CD4-positive, alpha-beta T cell treated with Interleukin-10 for 1 hour (primary cell): Measurements from ENCODE around the gene EN1.

Experiments
- DNase-seq: peaks from one replicate; pipeline ENCODE4 v3.0.0-alpha.2; 2020

EN1 gene

DNA sequence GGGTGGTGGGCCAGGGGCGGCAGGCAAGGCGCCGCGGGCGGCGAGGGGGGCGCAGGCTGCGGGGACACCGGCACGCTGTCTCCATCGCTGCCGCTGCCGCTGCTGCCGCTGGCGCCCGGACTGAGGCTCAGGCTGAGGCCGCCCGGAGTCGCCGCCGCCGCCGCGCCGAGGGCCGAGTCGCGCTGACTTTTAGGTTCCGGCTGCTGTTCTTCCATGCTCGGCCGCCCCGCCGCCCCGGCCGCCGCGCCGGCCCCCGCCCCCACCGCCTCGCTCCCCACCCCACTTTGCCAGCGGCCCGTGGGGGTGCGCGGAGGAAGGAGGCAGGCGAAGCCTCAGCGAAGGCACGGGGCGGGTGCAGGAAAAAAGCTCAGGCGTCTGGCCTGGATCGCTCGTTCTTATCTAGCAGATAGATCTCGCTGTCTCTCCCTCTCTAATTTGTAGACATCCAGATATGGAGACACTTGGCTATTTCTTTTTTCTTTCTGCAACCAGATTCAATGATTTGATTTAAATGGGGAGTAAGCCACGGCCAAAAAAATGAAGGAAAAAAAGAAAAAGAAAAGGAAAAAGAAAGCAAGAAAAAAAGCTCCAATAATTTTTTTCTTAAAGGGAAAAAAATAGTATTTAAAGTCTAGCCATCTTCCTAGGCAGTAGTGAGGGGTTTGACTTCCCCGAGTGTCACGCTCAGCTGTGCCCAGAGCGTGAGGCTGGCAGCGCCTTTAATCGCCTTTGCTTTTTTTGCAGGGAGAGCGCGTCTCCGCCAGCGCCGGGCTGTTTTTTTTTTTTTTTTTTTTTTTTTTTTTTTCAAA is at the start of gene EN1:
Gene EN1 (minus strand): TSS at position 696 of the 809 bp plus-strand sequence. CDS start 481 bp downstream, at position 215.
- no peak for DNase-seq

DNA sequence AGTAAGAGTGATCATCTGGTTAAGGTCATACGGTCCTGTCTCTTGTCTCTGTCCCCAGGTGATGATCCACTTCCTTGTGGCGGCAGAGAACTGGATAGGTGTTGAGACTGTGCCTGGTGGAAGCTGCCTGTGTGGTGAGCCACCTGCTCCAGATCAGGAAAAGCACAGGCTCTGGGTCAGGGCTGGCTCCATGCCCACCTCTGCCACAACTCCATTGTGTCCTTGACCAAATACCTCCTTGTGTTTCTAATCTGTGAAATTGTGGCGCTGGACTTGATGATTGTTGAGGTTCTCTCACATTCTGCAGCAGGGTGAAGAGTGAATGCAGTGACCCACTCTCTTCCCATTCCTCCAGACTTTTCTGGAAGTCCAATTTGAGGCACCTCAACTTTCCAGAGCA is 45.7 kb upstream of the EN1 start:
- no peak for DNase-seq

DNA sequence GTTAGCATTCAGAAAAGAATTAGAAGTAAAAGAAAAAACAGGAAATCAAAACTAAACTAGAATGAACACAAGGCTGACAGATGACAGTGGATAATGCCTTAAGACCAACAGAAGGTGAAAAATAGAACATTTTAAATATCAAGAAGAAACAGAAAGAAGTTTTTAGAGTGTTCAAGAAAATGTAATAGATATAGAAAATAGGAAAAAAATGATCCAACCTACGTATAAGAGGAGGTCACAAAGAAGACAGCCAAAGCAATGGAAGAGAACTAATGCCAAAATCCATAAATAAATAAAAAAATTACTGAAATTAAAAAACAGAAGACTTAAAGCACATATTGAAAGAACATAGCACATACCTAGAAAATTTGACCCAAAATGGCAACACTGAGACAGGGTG is 42.5 kb upstream of the EN1 start:
- no peak for DNase-seq

DNA sequence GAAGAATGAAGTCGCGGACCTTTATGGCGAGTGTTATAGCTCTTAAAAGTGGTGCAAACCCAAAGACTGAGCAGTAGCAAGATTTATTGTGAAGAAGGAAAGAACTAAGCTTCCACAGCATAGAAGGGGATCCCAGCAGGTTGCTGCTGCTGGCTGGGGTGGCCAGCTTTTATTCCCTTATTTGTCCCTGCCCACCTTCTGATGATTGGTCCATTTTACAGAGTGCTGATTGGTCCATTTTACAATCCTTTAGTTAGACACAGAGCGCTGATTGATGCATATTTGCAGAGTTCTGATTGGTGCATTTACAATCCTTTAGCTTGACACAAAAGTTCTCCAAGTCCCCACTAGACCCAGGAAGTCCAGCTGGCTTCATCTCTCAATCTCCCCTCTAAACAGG is 36.3 kb upstream of the EN1 start:
- no peak for DNase-seq

DNA sequence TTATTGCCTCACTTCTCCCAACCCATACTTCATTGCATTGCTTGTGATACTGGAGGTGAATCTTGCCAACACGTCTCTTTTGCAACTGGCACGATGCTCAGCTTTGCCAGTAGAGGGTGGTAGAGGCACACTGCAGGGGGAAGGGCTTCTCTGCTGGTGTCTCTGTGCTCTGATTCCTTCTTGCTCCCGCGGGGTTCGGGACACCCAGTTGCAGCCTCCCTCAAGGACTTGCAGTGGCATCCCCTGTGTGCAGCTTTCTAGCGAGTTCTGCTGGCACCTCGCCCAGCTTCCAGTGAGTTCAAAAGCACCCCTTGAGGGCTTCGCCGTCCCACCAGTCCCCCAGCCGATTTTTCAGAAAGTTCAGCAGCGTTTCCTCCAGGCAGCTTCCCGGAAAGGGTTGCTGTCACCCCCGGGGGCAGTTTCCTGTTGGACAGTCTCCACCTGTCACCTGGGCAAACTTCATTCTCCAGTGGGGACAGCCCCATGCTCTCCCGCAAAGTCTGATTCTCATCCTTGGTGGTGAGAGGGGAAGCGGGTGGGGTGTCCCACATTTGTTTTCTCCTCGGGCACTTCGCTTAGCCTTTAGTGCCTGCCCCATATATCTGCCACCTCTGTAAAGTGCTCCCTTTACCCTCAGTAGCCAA is 35.4 kb upstream of the EN1 start:
- peak; percentile 70 for DNase-seq

DNA sequence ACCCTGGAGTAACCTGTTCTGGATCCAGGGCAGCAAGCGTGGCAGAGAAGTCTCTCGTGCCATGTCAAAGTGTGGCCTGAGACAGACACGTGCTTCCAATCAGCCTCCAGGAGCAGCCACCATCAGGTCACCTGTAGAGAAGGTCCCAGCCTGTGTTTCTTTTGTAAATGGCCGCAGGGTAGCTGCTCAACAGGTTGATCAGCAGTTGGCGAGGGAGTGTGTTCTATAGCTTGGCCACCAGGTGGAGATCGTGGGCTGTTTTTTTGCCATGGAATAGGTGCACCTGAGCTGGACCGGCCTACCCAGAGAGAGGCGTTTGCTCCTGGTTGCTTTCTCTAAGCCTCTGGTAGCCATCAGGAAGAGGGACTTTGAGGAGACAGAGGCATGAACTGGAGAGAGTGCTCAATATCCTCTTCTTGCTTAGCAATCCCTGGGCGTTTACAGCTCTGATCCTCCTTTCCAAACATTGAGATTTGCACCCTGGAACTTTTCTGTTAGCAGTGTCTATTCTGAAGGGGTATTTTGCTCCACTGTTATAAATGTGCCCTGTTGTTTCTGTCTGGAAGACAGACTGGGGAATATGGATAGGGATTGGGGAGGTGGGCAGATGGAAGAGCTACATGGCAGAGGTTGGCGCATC is 34.2 kb upstream of the EN1 start:
- peak; percentile 66 for DNase-seq

DNA sequence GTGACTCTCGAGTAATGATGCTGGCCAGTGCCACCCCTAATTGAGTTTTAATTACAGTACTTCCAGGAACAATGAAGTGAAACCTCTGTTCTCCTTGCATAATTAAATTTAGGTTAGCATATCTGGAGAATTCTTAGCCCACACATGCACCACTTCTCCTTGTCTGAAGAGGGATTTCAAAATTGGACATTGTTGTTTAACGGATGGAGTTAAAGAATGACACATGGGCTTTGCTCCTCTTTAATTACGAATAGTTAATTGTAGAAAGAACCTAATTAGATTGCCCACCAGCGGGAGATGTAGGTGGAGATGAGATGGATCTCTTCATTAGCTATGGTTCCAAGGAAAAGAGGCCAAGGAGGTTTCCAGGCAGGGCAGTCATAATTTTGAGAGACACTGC is 33.1 kb upstream of the EN1 start:
- DNase-seq = no peak

DNA sequence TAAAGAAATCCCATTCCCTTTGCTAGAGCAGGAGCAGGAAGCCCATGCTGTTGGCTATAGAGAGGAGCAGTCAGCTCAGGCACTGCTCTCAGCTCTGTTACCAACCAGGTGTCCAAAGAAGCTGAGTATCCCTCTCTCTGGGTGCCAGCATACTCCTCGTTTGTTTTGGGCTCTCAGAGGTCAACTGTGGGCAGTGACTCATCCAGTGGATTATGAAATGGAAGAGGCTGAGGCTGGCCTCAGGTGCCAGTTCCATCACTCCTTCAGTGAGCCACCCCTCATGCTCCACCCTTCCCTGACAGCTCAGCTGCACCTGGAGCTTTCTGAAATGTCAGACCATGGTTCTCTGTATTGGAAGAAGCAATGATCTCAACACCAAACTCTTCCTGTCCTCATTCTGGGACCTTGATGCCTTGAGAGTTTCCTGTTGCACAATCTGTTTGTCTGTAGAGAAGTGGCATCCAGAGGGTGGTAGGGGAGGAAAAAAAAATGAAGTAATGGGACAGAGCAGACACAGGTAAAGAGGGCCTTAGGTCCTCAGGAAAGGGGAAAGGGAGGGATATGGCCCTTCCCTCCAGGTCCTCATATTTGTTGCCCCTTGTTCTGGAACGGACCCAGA is 31.2 kb upstream of the EN1 start:
- DNase-seq = no peak

DNA sequence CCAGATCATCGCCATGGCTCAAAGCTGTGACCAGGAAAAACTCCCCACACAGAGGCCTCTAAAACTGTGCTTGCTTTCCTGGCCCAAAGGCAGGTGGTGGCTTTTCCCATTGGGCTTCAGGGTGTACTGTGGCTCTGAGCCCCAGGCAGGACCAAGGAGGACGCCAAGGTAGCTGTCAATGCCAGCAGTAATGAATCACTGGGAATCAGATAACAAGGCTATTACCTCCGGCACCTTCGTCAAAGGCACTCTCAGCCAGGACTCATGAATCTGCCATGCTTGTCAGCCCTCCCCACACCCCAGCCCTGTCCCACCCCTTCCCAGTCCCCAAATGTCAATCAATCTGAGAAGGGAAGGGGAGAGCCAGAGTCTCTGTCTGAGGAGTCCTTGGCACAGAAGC is 27.9 kb upstream of the EN1 start:
- no peak for DNase-seq

DNA sequence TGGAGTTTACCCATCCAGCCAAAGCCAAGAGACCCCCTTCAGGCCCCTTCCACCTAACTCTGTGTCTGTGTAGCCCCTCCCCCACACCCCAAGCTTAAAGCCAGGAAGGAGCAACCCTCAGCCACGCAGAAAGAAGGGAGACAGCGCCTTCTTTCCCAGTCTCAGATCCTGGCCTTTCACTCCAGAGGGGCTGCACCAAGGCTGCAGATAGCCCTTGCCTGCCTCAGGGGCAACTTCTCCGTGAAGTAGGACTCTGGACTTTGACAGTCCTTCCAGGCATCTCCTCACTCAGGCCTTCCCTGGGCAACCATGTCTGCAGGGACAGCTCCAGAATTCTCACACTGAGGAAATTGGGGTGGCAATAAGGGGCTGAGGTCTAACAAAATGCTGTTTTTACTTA is 26.9 kb upstream of the EN1 start:
- DNase-seq = no peak

DNA sequence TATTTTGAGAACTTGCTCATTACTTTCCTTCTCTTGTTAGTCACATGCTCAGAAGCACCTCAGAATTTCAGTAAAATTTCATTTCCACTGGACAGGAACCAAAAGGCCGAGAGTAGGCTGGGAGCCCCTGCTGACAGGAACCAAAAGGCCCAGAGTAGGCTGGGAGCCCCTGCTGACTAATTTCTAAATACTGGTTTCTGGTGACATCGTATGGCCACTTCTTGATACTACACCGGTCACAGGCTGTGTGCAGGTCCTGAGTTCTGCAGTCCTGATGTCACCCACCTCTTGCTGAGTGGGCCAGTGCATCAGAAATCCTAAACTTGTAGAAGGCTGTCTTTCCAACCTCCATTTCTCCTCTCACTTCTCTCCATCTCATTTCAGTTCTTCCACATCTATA is 17.7 kb upstream of the EN1 start:
- DNase-seq = peak; percentile 35

DNA sequence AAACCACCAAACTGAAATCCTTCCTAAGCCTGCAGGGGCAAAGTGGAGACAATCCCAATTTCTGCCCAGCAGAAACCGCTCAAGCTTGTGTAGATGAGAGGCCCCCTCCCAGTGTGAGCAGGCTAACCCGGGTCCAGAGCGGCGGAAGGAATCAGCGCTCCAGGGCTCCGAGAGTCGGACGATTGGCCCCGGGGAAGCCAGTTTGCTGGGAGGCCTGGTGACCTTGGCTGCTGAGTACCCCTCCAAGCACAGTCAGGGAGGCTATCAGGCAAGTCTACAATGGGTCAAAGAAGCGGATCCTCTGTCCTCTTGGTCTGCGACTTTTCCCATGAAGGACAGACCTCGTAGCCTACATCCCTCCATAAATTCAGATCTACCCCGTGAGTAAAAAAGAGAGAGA is 16.8 kb upstream of the EN1 start:
- DNase-seq = no peak

DNA sequence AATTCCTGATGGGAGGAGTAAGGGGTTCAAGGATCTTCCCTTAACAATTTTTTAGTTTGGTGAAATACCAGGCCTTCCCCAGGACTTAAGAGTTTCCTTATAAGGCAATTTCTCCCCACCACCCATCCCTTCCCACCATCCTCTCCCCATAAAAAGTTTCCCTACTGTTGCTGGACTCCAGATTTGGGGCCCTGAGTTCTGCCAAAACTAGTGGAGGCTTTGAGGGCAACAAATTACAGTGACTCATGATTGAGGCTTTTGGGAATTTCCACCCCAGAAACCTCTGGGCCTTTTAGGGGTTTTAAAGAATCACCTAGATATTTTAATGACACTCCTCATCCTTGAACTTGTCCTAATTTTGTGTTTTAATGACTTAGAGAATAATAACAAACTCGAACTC is 14.3 kb upstream of the EN1 start:
- DNase-seq = no peak

DNA sequence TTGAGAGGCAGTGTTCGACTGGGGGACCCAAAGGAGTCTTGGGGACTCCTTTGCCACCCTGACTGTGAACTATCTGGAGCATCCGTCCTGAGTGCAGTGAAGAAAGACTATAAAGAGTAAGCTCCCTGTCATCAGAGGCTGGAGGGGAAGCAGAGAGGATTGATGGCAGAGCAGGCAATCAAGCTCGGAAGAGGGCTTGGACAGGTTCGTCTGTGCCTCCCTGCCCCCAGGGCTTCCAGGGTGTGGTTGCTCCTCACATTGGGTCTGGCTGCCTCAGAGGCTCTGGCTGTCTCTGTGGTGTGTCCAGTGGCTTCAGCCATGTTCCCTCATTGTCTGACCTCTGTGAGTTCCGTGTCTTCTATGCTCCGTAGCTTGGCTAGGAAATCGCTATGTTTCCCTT is 13.8 kb upstream of the EN1 start:
- no peak for DNase-seq

DNA sequence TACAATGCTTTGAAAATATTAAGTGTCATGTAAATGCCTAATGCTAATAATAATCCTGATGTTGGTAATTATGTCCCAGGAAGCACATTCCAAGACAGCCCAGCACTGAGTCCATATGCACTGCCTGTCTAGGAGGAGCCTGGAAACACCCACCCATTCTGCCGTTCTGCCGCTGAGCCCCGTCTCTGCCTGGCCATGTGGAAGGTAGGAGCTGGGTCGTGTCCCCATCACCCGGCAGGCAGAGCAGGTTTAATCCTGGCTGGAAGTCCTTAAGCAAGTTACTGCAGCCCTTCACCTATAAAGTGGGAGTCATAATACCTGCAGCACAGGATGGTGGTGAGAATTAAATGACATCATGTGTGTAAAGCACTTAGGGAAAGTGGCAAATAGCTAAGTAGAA is 13.1 kb upstream of the EN1 start:
- DNase-seq = no peak

DNA sequence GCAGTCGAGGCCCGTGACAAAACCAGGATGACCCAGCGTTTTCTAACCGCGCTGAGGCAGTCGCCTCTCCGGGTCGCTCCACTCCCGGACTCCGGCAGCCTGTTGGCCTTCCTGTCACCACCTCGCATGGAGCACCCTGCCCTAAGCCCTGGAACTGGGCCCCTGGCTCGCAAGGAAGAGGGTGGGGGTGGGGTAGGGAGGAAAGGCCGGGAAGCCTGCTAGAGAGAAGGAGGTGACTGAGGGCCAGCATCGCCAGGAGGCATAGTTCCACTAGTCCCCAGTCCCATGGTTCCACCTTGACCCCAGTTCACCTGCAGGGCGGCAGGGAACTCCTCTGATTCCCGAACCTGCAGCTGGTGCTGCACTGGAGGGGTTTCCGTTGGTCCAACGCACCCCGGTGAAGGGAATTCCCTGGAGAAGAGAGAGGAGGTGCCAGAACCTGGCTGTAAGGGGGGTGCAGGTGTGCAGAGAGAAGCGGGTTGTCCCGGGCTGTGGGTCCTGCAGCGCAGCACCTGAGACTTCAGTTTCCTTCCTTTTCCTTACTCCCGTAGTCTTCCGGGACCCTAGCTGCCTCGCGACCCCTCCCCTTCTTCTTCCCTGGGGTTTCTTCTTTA is 11.8 kb upstream of the EN1 start:
- DNase-seq = no peak

DNA sequence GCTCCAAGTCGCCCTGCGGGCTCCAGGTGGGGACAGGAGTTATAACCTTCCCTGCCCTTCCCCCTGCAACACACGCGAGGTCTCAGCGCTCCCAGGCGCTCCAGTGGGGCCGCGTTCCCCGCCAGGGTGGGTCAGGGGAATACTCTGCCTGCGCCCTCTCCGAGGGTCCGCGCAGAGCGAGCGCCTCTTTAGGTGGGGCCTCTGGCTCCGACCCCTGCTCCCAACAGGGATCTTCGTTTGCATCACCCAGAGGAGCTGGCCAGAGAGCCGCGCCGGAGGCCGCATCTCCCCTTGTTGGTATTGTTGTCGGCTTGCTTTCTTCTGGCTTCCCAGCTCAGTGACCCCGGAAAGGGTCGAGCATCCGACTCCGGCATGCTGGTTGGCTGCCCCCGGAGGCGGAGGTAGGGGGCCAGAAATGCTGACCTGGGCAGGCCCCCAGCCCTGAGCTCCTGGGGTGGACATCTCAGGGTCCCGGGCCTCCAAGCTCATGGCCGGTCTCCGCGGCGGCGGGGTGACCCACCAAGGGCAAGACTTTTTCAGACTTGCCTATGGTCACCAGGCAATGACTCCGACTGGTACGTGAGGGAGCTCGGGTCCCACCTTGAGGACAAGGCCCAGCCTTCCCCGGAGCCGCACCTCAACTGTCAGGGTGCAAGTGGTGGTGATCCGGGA is 11.2 kb upstream of the EN1 start:
- no peak for DNase-seq

DNA sequence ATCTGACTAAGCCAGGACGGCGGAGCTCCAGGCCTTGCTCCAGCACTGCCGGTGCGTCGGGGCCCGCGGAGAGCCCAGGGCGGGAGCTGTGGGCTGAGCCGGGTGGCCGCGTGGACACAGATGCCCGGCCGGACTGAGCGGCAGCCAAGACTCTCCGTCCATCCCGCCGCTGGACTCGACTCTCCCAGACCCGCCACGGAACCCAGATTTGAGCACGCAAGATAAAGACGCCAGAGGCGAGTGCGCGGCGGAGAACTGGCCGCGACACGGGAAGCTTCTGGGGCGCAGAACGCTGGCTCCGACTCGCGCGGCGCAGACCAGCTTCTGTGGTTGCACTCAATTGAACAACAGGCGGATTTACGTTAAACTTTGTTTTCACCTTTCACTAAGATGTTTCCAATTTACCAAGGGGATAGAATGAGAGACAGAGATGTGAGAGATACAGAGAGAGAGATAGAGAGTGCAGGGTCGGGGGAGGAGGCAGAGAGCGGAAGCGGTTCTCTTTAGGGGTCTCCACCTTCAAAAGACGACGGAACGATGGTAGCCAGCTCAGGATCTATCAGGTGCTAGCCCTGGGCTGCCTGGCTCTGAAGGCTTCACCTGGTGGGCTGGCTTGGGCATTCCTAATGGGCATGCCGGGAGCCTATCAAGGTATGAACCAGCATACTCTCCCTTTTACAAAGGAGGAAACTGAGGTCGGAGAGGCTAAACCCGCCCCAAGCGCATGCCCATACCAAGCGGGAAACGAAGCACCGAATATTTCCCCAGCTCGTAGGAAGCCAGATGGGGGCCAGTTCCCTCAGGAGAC is 10.4 kb upstream of the EN1 start:
- DNase-seq = no peak

DNA sequence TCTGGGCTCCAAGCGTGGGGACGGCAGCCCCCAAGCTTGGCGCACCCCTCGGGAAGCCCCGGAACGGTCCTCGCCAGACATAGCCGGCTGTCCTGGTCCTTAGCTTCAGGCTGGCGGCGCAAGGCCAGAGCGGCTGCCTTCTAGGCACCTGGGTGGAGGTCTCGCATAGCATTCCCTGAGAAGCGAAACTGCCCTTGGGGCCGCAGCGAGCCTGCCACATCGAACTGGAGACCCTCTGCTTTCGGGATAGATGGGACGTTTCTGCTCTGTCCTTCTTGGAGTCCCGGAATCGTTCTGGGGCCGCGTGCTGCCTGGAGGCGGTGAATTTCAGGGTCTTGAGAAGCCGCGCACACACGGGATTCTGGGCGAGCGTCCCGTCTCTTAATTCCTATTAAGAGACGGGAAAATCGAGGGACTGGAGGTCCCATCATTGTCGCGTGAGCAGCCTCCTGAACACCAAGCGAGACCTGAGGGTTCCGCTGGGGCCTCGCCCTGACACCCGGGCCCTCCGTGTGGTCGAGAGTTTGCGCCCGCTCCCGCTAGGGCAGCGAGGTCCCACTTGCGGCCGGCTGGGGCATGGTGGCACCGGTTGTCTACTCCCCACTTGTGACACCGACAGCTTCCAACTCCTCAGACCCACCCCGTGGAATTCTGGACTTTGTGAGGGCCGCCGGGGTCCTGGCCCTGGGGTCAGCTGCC is 9.7 kb upstream of the EN1 start:
- DNase-seq = no peak

DNA sequence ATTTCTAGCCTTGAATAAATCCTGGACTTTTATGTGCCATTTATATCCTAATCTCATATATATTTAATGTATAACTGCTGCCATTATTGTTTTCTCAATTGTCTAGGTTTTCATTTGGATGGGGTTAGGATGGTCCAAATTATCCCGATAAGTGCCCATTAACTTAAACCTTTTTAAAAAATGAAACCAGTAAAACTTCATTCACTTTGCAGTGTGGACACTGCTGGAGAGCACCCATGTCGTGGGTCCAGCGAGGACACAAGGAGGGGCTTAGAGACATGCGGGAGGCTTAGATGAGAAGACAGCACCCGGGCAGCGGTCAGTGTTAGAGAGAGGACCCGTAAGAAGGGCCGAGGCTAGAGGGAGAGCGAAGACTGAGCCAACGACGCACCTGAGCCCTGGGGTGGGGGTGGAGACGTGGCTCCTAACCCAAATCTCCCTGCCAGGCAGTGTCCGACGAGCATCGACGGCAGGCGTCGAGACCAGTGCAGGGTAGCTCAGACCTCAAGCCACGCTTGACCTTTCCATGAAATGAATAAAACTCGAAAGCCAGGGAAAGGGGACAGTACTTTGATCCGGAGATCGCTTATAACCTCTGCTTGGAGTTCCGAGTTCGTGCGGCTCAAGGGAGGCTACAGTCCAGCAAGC is 9.0 kb upstream of the EN1 start:
- DNase-seq = no peak
